Adrenal gland (tissue), 12 donors: ENCODE results near the gene SREBF1. TPM values are rescaled to one million over a fixed set of nuclear protein-coding genes. Genes with fewer than 3 reads are reported as not detected.

Experiments
- DNase-seq, 7 donors: peaks; one replicate each; pipeline ENCODE4 v3.0.0-alpha.2; 2019 to 2020
- H3K27ac ChIP-seq, 5 donors: fragments of 200-600 bp; sonication (generic) in 4 of 5; 1 replicate in 3 of 5; 2 replicates in 2 of 5; pipeline versions ENCODE4 v1.5.1 to v1.8.0; 2016 to 2020; ENCODE audit warnings: mild to moderate bottlenecking in 1 of 5
- H3K27me3 ChIP-seq: fragments of 200-600 bp; 2 replicates; pipeline ENCODE4 v1.8.0; 2021
- H3K36me3 ChIP-seq, 2 donors: fragments of 200-600 bp; replicated peaks in 1 of 2; 1 replicate in 1 of 2; 2 replicates in 1 of 2; pipeline versions ENCODE4 v1.5.1 to v1.8.0; 2018 to 2022
- H3K4me1 ChIP-seq, 2 donors: fragments of 200-600 bp; replicated peaks in 1 of 2; 1 replicate in 1 of 2; 2 replicates in 1 of 2; pipeline versions ENCODE4 v1.5.1 to v1.8.0; 2018 to 2021
- H3K4me3 ChIP-seq, 4 donors: fragments of 200-600 bp; sonication (generic) in 3 of 4; one replicate each; pipeline ENCODE4 v1.5.1; 2016 to 2018
- H3K9me3 ChIP-seq, 3 donors: fragments of 200-600 bp; sonication (generic) in 1 of 3; replicated peaks in 1 of 3; 1 replicate in 2 of 3; 2 replicates in 1 of 3; pipeline versions ENCODE4 v1.5.1 to v1.8.0; 2016 to 2021
- CTCF ChIP-seq, 6 experiments: fragments of 450-650 bp in 4 of 6; fragments of 200-600 bp in 2 of 6; sonication (generic) in 1 of 6; IDR thresholded peaks; 1 replicate in 5 of 6; 2 replicates in 1 of 6; pipeline versions ENCODE4 v1.5.1 to v1.8.0; 2016 to 2021; ENCODE audit warnings: antibody characterized with exemption in 6 of 6, mild to moderate bottlenecking in 2 of 6, moderate library complexity in 1 of 6
- POLR2A ChIP-seq, 2 donors: fragments of 450-650 bp; IDR thresholded peaks; one replicate each; pipeline ENCODE4 v1.6.1; 2017; ENCODE audit warnings: antibody characterized with exemption in 2 of 2, mild to moderate bottlenecking in 2 of 2, moderate library complexity in 1 of 2
- WGBS, 4 donors: extraction: QIAGEN DNeasy Blood & Tissue Kit in 2 of 4; methylation state at CpG; one replicate each; pipeline versions ENCODE4 v1.1.5 to v1.1.7; 2013 to 2017; 5-methylcytosine and 5-hydroxymethylcytosine counted together
- intact Hi-C, 2 donors: fragments of 100-400 bp; cut with DNase I; formaldehyde crosslinking; loops; one replicate each; pipeline versions ENCODE4 v1.14.1 to v1.15.0; 2022 to 2023
- polyA plus RNA-seq, 3 donors: library from polyadenylated mRNA; stranded (reverse); fragments of 200-250 nt in 2 of 3; fragments of 350-450 nt in 1 of 3; fragmentation: Illumina TruSeq in 1 of 3; extraction: RNeasy Lipid Tissue Mini Kit (QIAGEN cat#74804) in 1 of 3; gene quantifications; one replicate each; pipeline ENCODE4 v1.2.3, GENCODE V29; 2013 to 2014
- total RNA-seq, 9 donors: library from RNA; depleted of rRNA in 4 of 9; stranded (reverse); fragments of >200 nt in 4 of 9; fragments of 120-200 nt in 1 of 9; fragmentation: NEBNext Ultra II Directional in 1 of 9; extraction: Animal tissue kit (Norgen Biotek cat#: 25700) in 1 of 9; gene quantifications; one replicate each; pipeline versions ENCODE4 v1.1.0 to v1.2.4, GENCODE V29; 2013 to 2023
- donor health status: healthy with polysubstance abuse.
- donor health status: Bipolar disorder and iron deficiency.
- donor health status: DM: yes; HTN: yes; CAD: no.
- donor health status: DM: no; HTN: no; CAD: no.
- donor health status: DM: no; HTN: no; CAD: no.
- donor health status: DM: yes; HTN: yes; CAD: no.

The SREBF1 gene
- total and polyA plus RNA-seq, 12 donors, result 48.2 to 850 (median 576) TPM

- H3K4me1 ChIP-seq, result peaks cover 55 to 79% of the 10 kb centered on the region in 2 donors
- 34 to 61% (median 54%) methylated on average over 1 to 12 of the region's 12 CpGs for WGBS, 4 donors
- H3K4me3 ChIP-seq, result no peak overlapping the region
- no peaks in the 10 kb centered on the region for H3K27me3 ChIP-seq
- H3K27ac ChIP-seq, result peak overlapping the region; percentile 1 to 94 (median 72)
- TF ChIP-seq POLR2A (IDR thresholded peaks at IDR 0.05), result no peak
- TF ChIP-seq CTCF (IDR thresholded peaks at IDR 0.05), result no peak
- intact Hi-C loops, result loop anchor here in 1 of 2 donors (5.0 kb wide), 1 partner anchor 213 kb away; no protein-coding TSS in a partner anchor
- H3K36me3 ChIP-seq, result peaks cover 0 to 56% of the 10 kb centered on the region in 2 donors
- no peaks in the 10 kb centered on the region for H3K9me3 ChIP-seq
- DNase-seq, result peak in 3 of 7 donors; percentile 42 to 72 (median 62)
Observed at GRCh38 chr17:17819111-17819510, 17.7 kb downstream of the SREBF1 start.

DNA sequence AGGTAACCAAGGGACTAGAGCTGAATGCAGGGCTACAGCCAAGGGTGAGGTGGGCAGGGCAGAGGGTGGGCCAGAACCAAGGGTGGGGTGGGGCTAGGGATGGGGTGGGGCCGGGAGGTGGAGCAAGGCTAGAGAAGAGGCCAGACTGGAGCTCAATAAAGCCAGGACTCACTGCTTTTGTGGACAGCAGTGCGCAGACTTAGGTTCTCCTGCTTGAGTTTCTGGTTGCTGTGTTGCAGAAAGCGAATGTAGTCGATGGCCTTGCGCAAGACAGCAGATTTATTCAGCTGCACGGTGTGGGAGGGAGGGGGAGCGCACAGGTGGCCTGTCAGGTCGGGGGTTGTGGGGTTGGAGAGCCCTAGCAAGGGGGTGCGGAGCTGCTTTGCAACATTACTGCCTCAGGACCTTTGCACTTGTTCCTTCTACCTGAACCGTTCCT is 18.7 kb downstream of the SREBF1 start:
- Histone ChIP-seq H3K9me3 (no peaks in the 10 kb centered on the region), H3K27ac (peak overlapping the region in 3 of 5 donors; percentile 72 to 94 (median 93)), H3K4me1 (peaks cover 51 to 83% of the 10 kb centered on the region in 2 donors), H3K36me3 (peaks cover 0 to 67% of the 10 kb centered on the region in 2 donors), H3K27me3 (no peaks in the 10 kb centered on the region), H3K4me3 (no peak overlapping the region)
- WGBS, 4 donors, result 41 to 59% (median 53%) methylated on average over 5 to 10 of the region's 10 CpGs
- TF ChIP-seq CTCF (IDR thresholded peaks at IDR 0.05) (no peak), POLR2A (IDR thresholded peaks at IDR 0.05) (peak in 1 of 2 donors; percentile 26)
- DNase-seq, result peak in 6 of 7 donors; percentile 51 to 82 (median 72)
- intact Hi-C loops, result loop anchor here in 1 of 2 donors (5.0 kb wide), 1 partner anchor 214 kb away; no protein-coding TSS in a partner anchor

- Histone ChIP-seq H3K4me3 (no peak overlapping the region), H3K9me3 (no peaks in the 10 kb centered on the region), H3K27ac (peak overlapping the region in 4 of 5 donors; percentile 26 to 94 (median 82)), H3K27me3 (no peaks in the 10 kb centered on the region), H3K36me3 (peaks cover 0 to 72% of the 10 kb centered on the region in 2 donors), H3K4me1 (peaks cover 48 to 83% of the 10 kb centered on the region in 2 donors)
- TF ChIP-seq CTCF (IDR thresholded peaks at IDR 0.05) (no peak), POLR2A (IDR thresholded peaks at IDR 0.05) (no peak)
- WGBS, 4 donors, result 58 to 71% (median 67%) methylated on average over 7 to 10 of the region's 10 CpGs
- intact Hi-C loops, result loop anchor here in 1 of 2 donors (5.0 kb wide), 1 partner anchor 215 kb away; no protein-coding TSS in a partner anchor
- DNase-seq, result peak in 3 of 7 donors; percentile 43 to 61 (median 47)
Observed at GRCh38 chr17:17817552-17817947, 19.2 kb downstream of the SREBF1 start.

GRCh38 chr17:17816831-17817551 is 19.8 kb downstream of the SREBF1 start:
- 75 to 82% (median 78%) methylated on average over 12 to 24 of the region's 24 CpGs for WGBS, 4 donors
- intact Hi-C loops, result loop anchor here in 1 of 2 donors (5.0 kb wide), 1 partner anchor 215 kb away; no protein-coding TSS in a partner anchor
- no peak for TF ChIP-seq POLR2A (IDR thresholded peaks at IDR 0.05)
- peak in 1 of 6 experiments; percentile 22 for TF ChIP-seq CTCF (IDR thresholded peaks at IDR 0.05)
- peaks cover 0 to 78% of the 10 kb centered on the region in 2 donors for H3K36me3 ChIP-seq
- no peak overlapping the region for H3K4me3 ChIP-seq
- peak in 1 of 7 donors; percentile 60 for DNase-seq
- no peaks in the 10 kb centered on the region for H3K27me3 ChIP-seq
- no peaks in the 10 kb centered on the region for H3K9me3 ChIP-seq
- H3K4me1 ChIP-seq, result peaks cover 46 to 83% of the 10 kb centered on the region in 2 donors
- H3K27ac ChIP-seq, result peak overlapping the region in 4 of 5 donors; percentile 26 to 94 (median 82)
